Inflammatory macrophage treated with lipopolysaccharide for 1 hour (primary cell): ENCODE data around the gene ALDH3A1.

Source experiments
- DNase-seq, 2 donors: peaks; one replicate each; pipeline ENCODE4 v3.0.0-alpha.2; 2020 to 2022

The ALDH3A1 gene

DNA sequence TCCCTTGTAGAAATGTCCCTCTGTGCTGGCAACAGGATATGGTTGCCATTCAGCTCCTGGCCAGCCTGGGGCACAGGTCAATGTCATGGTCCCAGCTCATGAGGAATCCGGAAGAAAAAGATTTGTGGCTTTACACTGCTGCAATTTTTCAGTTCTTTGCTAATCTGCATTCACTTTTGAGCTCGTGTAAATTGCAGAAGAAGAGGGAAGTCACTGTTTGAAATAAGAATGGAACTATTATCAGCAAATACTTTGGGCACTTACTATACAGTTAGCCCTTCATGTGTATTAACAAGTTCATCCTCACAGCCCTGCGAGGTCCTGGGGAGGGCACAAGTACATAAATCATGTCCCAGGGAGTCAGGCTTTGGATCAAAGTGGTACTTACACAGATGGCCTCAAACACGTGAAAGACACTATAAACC lies 45.9 kb downstream of the ALDH3A1 start:
- DNase-seq: peak in 1 of 2 donors; percentile 12
